HepG2 (cell line): Measurements from ENCODE around the gene HOXD9. TPM values are rescaled to one million over a fixed set of nuclear protein-coding genes. Genes with fewer than 3 reads are reported as not detected.

ENCODE experiments used
- ATAC-seq: fragments of 200-7000 bp; cut with Tn5 transposase; 3 replicates; pipeline ENCODE4 v1.9.1; 2020; ENCODE audit warnings: mild to moderate bottlenecking, moderate library complexity
- BruUV-seq: library from RNA; stranded (reverse); fragments of 400-500 nt; replicated peaks from 2 replicates; lab custom pipeline; 2021; lab: Mats Ljungman, UMichigan
- CTCF ChIA-PET: fragments of 300-600 bp; formaldehyde crosslinking; extraction: SDS; loops from one replicate; lab custom pipeline; 2021; ENCODE audit warnings: low total read pairs, inconsistent platforms, low intra/inter-chr PET ratio; lab: Yijun Ruan, JAX
- POLR2A ChIA-PET: fragments of 350-600 bp; sonication (Branson Sonifier 250); formaldehyde crosslinking; loops from one replicate; lab custom pipeline; 2020; ENCODE audit warnings: antibody characterized with exemption, inconsistent platforms; lab: Yijun Ruan, JAX
- DNase-seq: peaks from one replicate; pipeline ENCODE4 v3.0.0-alpha.2; 2015; ENCODE audit warnings: low spot score
- FAIRE-seq: peaks from 3 replicates; lab custom pipeline; 2011; peaks lifted over from hg19 to GRCh38; lab: Jason Lieb, UNC
- H2AFZ ChIP-seq: one replicate; pipeline ENCODE4 v1.6.1; 2011; ENCODE audit warnings: low read length, inconsistent platforms
- H3K27ac ChIP-seq: fragments of 300-600 bp; 3 replicates; pipeline ENCODE4 v1.8.0; 2011; ENCODE audit warnings: mixed run types, mild to moderate bottlenecking, mixed read lengths, low read length, inconsistent platforms; ENCODE audit not compliant: insufficient read depth; ENCODE audit errors: extremely low read length
- H3K27me3 ChIP-seq, 2 experiments: fragments of 200-600 bp in 1 of 2; 2 replicates in 1 of 2; 3 replicates in 1 of 2; pipeline versions ENCODE4 v1.6.0 to v1.8.0; 2011; ENCODE audit warnings: low read length in 2 of 2, mild to moderate bottlenecking in 2 of 2, moderate library complexity in 2 of 2, inconsistent platforms in 1 of 2; ENCODE audit not compliant: insufficient read depth in 2 of 2, control insufficient read depth in 1 of 2
- H3K36me3 ChIP-seq, 2 experiments: fragments of 200-600 bp in 1 of 2; replicated peaks in 1 of 2; 2 replicates in 1 of 2; 3 replicates in 1 of 2; pipeline versions ENCODE4 v1.5.1 to v1.8.0; 2011; ENCODE audit warnings: low read length in 2 of 2, inconsistent platforms in 1 of 2; ENCODE audit not compliant: insufficient read depth in 2 of 2, control insufficient read depth in 1 of 2
- H3K4me1 ChIP-seq: 2 replicates; pipeline ENCODE4 v1.5.1; 2012; ENCODE audit warnings: low read length, inconsistent platforms; ENCODE audit not compliant: insufficient read depth
- H3K4me2 ChIP-seq: 2 replicates; pipeline ENCODE4 v1.6.0; 2011; ENCODE audit warnings: low read depth, low read length, inconsistent platforms
- H3K4me3 ChIP-seq, 3 experiments: fragments of 200-600 bp in 1 of 3; sonication (generic), shearing (Covaris generic) in 1 of 3; replicated peaks in 1 of 3; 2 replicates each; pipeline ENCODE4 v1.5.1; 2011 to 2016; ENCODE audit warnings: low read length in 3 of 3, inconsistent platforms in 2 of 3, low read depth in 2 of 3, mild to moderate bottlenecking in 2 of 3, control low read depth in 1 of 3, mixed read lengths in 1 of 3; ENCODE audit not compliant: insufficient read depth in 1 of 3
- H3K79me2 ChIP-seq: one replicate; pipeline ENCODE4 v1.6.1; 2011; ENCODE audit warnings: low read length, inconsistent platforms; ENCODE audit not compliant: insufficient read depth
- H3K9ac ChIP-seq: 2 replicates; pipeline ENCODE4 v1.6.0; 2011; ENCODE audit warnings: mild to moderate bottlenecking, low read depth, low read length, inconsistent platforms; ENCODE audit not compliant: insufficient read depth
- H3K9me3 ChIP-seq: 2 replicates; pipeline ENCODE4 v1.5.1; 2012; ENCODE audit warnings: mild to moderate bottlenecking, low read length
- H4K20me1 ChIP-seq: 2 replicates; pipeline ENCODE4 v1.6.0; 2011; ENCODE audit warnings: inconsistent platforms, mild to moderate bottlenecking, low read length, moderate library complexity; ENCODE audit not compliant: insufficient read depth
- IRF1 ChIP-seq: sonication (generic); formaldehyde crosslinking; IDR thresholded peaks from 2 replicates; pipeline ENCODE4 v1.4.0; 2020; ENCODE audit warnings: low read depth, mild to moderate bottlenecking, missing genetic modification reagents
- NCOA5 ChIP-seq: sonication (generic); formaldehyde crosslinking; IDR thresholded peaks from 2 replicates; pipeline ENCODE4 v1.4.0; 2020; ENCODE audit warnings: missing genetic modification reagents
- PRMT3 ChIP-seq: sonication (generic); formaldehyde crosslinking; IDR thresholded peaks from 2 replicates; pipeline ENCODE4 v1.8.1; 2022; ENCODE audit warnings: low read depth, mild to moderate bottlenecking, moderate library complexity, missing genetic modification reagents, borderline replicate concordance
- SAP130 ChIP-seq: IDR thresholded peaks from 2 replicates; pipeline ENCODE4 v1.6.1; 2016; ENCODE audit warnings: low read depth
- ZBTB3 ChIP-seq: sonication (generic); formaldehyde crosslinking; IDR thresholded peaks from 2 replicates; pipeline ENCODE4 v1.4.0; 2020; ENCODE audit warnings: low read depth, mild to moderate bottlenecking, moderate library complexity, missing genetic modification reagents, borderline replicate concordance
- ZNF567 ChIP-seq: sonication (generic); formaldehyde crosslinking; IDR thresholded peaks from 2 replicates; pipeline ENCODE4 v1.8.1; 2023; ENCODE audit warnings: mild to moderate bottlenecking, missing genetic modification reagents, borderline replicate concordance
- ZSCAN31 ChIP-seq: sonication (generic); formaldehyde crosslinking; IDR thresholded peaks from 2 replicates; pipeline ENCODE4 v1.5.0; 2020; ENCODE audit warnings: low read depth, mild to moderate bottlenecking, missing genetic modification reagents
- WGBS: methylation state at CpG from one replicate; pipeline ENCODE4 v1.1.6; 2017; ENCODE audit warnings: low lambda C conversion rate; 5-methylcytosine and 5-hydroxymethylcytosine counted together
- in situ Hi-C: cut with HindIII; loops from 2 replicates; pipeline ENCODE4 v1.10.0; 2017; ENCODE audit warnings: low pct_unique_long_range_greater_than_20kb; ENCODE audit not compliant: extremely low pct_ligation_motif_present
- intact Hi-C: fragments of 100-400 bp; cut with micrococcal nuclease; formaldehyde crosslinking; loops from one replicate; pipeline ENCODE4 v1.10.0; 2022; ENCODE audit not compliant: unreplicated experiment
- polyA plus RNA-seq, 8 experiments: library from polyadenylated mRNA; depleted of rRNA in 3 of 8; stranded (reverse) in 7 of 8; unstranded in 1 of 8; fragments of >200 nt; fragmentation: Illumina TruSeq in 4 of 8; extraction: Trizol in 4 of 8; gene quantifications; 2 replicates each; pipeline versions ENCODE4 v1.2.1 to v1.2.3, GENCODE V29; 2011 to 2016; ENCODE audit warnings: low read depth in 4 of 8, missing spikeins in 1 of 8, mixed read lengths in 1 of 8; ENCODE audit not compliant: insufficient read depth in 1 of 8
- total RNA-seq, 5 experiments: library from RNA; depleted of rRNA; stranded (reverse); fragments of >200 nt; fragmentation: Illumina TruSeq; extraction: Trizol; gene quantifications; 2 replicates each; pipeline ENCODE4 v1.2.3, GENCODE V29; 2016; ENCODE audit warnings: low read depth in 1 of 5
- TF ChIP-seq, protein P1 (sequence below): sonication (generic); formaldehyde crosslinking; conservative IDR thresholded peaks from 2 replicates; pipeline ENCODE4 v1.4.0; 2020; ENCODE audit warnings: missing genetic modification reagents

HOXD9 gene
- total and polyA plus RNA-seq, 2 of the 13 experiments (the other 11 are each of a cell fraction or from before 2014, with no cell fraction given), result not detected

DNA sequence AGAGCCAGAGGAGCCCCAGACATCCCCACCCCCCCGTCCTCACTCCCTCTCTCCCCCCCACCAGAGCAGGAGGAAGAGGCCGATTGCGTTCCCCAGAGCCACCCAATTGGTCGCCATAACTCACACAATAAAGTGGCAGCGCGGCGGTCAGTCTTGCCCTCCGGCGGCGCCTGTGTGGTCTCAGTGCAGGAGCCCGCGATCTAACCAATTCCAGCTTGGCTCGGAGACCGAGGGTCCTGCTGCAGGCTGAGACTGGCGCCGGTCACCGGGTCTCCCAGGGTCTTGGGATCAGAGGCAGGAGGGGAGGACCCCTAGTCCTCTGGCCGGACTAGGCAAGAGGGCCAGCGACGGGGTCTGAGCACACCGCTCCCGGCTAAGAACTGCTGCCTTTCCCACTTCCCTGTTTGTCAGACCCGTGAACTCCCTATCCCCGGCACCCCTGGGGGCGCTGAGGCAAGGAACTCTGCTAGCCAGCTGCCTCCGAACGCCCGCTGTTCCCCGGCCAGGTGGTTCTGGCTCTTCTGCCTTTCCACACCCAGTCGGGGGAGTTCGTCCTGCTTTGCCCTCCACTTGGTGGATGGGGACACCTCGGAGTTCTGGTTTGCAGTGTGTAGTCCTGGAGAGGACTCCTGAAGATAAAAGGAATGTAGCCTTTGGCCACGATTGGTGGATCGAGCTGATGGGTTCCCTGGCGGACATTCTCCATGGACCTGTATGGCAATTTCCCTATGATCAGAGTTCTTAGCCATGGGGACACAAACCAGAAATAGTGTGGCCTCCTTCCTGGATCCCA lies 24.0 kb upstream of the HOXD9 start:
- Histone ChIP-seq H3K27ac (no peak overlapping the region), H2AFZ (no peak overlapping the region), H3K9ac (no peak overlapping the region), H3K79me2 (no peaks in the 10 kb centered on the region), H4K20me1 (no peaks in the 10 kb centered on the region)
- WGBS, result 32% methylated on average over 19 of the region's 35 CpGs
- no peak for TF ChIP-seq ZSCAN31
- no peak for TF ChIP-seq IRF1 (CRISPR knock-in tag)
- no peak for TF ChIP-seq SAP130 (CRISPR knock-in tag)
- TF ChIP-seq, protein P1, sequence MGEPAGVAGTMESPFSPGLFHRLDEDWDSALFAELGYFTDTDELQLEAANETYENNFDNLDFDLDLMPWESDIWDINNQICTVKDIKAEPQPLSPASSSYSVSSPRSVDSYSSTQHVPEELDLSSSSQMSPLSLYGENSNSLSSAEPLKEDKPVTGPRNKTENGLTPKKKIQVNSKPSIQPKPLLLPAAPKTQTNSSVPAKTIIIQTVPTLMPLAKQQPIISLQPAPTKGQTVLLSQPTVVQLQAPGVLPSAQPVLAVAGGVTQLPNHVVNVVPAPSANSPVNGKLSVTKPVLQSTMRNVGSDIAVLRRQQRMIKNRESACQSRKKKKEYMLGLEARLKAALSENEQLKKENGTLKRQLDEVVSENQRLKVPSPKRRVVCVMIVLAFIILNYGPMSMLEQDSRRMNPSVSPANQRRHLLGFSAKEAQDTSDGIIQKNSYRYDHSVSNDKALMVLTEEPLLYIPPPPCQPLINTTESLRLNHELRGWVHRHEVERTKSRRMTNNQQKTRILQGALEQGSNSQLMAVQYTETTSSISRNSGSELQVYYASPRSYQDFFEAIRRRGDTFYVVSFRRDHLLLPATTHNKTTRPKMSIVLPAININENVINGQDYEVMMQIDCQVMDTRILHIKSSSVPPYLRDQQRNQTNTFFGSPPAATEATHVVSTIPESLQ (CRISPR knock-in tag), result no peak
- TF ChIP-seq ZNF567 (CRISPR knock-in tag), result no peak
- TF ChIP-seq PRMT3 (CRISPR knock-in tag), result no peak
- TF ChIP-seq ZBTB3 (CRISPR knock-in tag), result no peak
- TF ChIP-seq NCOA5 (CRISPR knock-in tag), result no peak
- TF ChIP-seq, all 625 proteins: peak for 0
- intact Hi-C loops (loop anchor here (5.0 kb wide), 1 partner anchor 896 kb away; no protein-coding TSS in a partner anchor), in situ Hi-C loops (loop anchor here (5.0 kb wide), 2 partner anchors 411 to 731 kb away; no protein-coding TSS in a partner anchor)
- DNase-seq (no peak), FAIRE-seq (no peak), ATAC-seq (peak; percentile 10; the same call in 1 of the 3 replicates)
- ChIA-PET POLR2A (no interaction called here), CTCF (interaction anchor here (0.8 to 3.0 kb wide), 4 partner anchors 408 to 846 kb away, joined by 4 to 33 read pairs (median 24); no protein-coding TSS in a partner anchor)
- H3K4me1 ChIP-seq, result peaks cover 17% of the 10 kb centered on the region
- no peaks in the 10 kb centered on the region for H3K9me3 ChIP-seq
- no TSS peak for BruUV-seq
- H3K4me3 ChIP-seq, result no peak overlapping the region
- no peak overlapping the region for H3K4me2 ChIP-seq
- H3K36me3 ChIP-seq, result no peaks in the 10 kb centered on the region
- peaks cover 25 to 98% of the 10 kb centered on the region in 2 experiments for H3K27me3 ChIP-seq
